Esophagus squamous epithelium (tissue), 4 donors: ENCODE measurements around the gene KERA.

Source experiments
- CTCF ChIP-seq, 6 experiments: fragments of 450-650 bp in 4 of 6; fragments of 200-600 bp in 2 of 6; sonication (generic) in 2 of 6; IDR thresholded peaks; one replicate each; pipeline ENCODE4 v1.5.1; 2016 to 2019; ENCODE audit warnings: antibody characterized with exemption in 6 of 6, mild to moderate bottlenecking in 4 of 6, moderate library complexity in 4 of 6
- POLR2A ChIP-seq, 4 donors: fragments of 450-650 bp; IDR thresholded peaks; one replicate each; pipeline ENCODE4 v1.6.1; 2017; ENCODE audit warnings: antibody characterized with exemption in 4 of 4, mild to moderate bottlenecking in 4 of 4, moderate library complexity in 3 of 4

GRCh38 chr12:91073426-91073825, 15.6 kb upstream of the KERA start:
- TF ChIP-seq CTCF (IDR thresholded peaks at IDR 0.05) (no peak), POLR2A (IDR thresholded peaks at IDR 0.05) (no peak)
